GM10847 (cell line): ENCODE results near the gene SPI1.
A peak's percentile ranks its signal among the peaks of the same experiment; 100 is the strongest.

Source experiments
- POLR2A ChIP-seq: IDR thresholded peaks from 2 replicates; pipeline ENCODE4 v1.6.1; 2011; ENCODE audit not compliant: insufficient read length; ENCODE audit errors: extremely low read depth

SPI1 gene

DNA sequence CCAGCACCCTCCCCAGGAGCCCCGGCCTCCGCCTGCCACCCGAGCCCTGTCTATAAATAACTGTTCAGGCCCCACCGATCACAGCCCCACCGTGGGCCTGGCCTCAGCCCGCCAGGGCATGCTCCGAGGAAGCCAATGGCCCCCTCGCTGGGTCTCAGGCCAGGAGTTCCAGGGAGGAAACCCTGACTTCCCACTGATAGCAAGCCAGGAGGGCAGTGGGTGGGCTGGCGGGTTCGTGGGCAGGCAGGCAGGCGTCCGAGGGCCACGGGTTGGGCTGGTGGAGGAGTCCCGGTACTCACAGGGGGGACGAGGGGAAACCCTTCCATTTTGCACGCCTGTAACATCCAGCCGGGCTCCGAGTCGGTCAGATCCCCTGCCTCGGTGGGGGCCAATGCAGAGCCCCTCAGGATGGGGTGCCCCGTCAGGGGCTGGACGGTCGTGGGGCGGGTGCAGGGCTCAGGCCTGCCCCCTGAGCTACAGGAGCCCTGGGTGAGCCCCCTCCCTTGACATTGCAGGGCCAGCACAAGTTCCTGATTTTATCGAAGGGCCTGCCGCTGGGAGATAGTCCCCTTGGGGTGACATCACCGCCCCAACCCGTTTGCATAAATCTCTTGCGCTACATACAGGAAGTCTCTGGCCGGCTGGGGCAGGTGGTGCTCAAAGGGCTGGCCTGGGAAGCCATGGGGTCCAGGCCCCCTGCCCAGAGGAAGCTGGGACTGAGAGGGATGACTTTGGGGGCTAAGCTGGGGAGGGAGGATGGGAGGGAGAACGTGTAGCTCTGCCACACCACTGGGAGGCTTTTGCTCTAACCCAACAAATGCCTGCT lies at the start of gene SPI1:
Gene SPI1, minus strand, starts transcription at position 538 of the 826 bp plus-strand sequence. Its CDS starts 194 bp downstream, at position 344.
- peak; percentile 57 for TF ChIP-seq POLR2A

DNA sequence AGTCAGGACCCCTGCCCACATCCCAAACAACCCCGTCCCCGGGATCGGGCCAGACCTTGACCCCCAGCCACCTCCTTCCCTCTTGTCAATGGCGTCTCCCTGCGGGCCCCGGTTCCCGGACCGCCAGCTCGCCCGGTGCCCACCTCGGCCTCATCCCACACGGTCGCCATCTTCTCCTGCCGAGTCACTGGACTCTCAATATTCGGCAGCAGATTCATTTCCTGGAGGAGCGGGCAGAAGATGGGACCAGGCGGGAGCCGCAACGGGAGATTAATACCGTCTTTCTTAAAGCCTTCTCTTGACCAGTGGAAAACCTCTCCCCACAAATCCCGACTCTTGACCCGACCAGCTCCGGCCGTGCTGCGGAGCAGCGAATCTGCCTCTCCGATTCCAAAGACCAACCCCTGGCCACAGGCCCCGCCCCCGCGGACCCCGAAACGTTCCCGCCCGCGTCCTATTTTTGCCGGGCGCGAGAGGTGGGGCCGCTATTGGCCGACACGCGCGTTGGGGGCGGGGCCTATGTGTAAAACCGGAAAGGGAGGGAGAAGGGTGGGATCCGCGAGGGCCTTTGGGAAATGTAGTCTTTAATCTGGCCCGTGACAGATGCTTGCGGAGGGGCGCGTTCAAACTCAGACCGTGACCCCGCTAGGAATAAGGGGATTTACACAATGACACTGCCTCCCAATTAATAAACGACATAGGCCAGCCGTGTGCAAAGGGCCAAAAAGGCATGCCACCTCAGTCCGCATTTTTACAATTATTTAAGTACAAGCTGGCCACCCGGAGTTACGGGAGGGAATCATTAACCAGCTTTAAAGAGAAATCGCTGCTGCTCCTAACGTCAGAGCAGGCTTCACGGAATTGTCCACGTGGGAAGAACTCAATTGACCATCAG lies 48.0 kb upstream of the SPI1 start, which contains the start of gene PSMC3:
Gene PSMC3, minus strand, starts transcription at position 378 of the 895 bp plus-strand sequence. Its CDS starts 160 bp downstream, at position 218.
- TF ChIP-seq POLR2A = peak; percentile 80

GRCh38 chr11:47425611-47426010 lies 47.3 kb upstream of the SPI1 start:
- TF ChIP-seq POLR2A = no peak

DNA sequence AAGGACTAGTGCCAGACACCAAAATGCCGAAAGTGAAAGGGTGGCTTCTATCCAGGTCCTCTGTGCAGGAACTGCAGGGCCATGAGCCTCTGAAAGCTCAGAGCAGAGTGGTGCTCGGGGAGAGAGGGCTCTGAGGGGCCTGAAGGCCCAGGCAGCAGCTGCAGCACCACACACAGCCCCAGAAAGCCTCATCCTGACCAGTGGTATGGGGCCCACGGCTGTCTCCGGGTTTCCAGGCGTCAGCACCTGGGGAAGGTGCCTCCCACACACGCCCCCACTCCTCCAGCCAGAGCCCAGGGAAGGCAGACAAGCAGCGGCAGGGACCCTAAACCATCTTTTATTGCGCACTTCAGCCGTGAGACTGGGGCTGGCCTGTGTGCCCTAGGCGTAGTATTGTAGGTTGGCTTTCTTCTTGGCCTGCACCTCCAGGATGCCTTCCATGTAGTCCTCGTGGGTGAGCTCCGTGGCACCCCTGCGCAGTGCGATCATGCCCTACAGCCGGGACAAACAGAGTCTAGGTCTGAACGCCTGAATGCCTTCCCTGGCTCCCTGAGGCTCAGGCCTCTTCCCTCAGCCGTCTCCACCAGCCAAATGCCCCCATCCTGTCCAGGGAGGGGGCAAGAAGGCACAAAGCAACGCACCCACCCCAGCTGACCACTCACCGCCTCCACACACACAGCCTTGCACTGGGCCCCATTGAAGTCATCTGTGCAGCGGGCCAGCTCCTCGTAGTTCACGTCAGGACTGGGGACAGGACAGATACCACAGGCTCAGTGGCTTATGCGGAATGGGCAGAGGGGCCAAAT lies 40.3 kb upstream of the SPI1 start:
- no peak for TF ChIP-seq POLR2A

DNA sequence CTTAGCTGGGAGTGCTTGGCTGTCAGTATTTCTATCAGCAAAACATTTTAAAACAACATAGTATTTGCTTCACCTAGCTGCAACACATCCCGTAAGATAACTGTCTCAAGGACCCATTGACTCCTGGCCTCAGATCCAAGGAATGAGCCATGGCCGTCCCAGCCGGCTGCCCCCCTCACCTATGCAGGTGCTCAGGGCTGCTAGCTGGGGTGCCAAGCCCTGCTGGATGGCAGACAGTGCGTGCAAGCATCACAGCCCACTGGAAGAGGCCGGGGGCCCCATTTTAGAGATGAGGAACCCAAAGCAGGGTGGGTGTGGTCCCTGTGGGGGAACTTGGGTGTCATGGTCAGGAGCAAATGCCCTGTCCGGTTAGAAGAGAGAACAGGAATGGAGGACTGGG lies 39.4 kb upstream of the SPI1 start:
- no peak for TF ChIP-seq POLR2A

DNA sequence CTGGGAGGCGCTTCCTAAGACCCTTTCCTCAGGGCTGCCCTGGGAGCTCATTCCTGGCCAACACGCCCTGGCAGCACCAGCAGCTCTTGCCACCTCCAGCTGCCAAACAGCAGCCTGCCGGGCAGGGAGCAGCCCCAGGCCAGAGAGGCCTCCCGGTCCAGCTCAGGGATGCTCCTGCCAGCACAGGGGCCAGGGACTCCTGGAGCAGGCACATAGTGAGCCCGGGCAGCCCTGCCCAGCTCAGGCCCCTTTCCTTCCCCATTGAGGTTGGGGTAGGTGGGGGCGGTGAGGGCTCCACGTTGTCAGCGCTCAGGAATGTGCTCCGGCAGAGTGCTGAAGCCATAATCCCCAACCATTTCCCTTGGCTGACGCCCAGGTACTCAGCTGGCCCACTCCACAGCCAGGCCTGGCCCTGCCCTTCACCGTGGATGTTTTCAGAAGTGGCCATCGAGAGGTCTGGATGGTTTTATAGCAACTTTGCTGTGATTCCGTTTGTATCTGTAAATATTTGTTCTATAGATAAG lies 37.7 kb upstream of the SPI1 start:
- no peak for TF ChIP-seq POLR2A

- no peak for TF ChIP-seq POLR2A
These were observed 36.9 kb upstream of the SPI1 start for GRCh38 chr11:47415091-47415854.

DNA sequence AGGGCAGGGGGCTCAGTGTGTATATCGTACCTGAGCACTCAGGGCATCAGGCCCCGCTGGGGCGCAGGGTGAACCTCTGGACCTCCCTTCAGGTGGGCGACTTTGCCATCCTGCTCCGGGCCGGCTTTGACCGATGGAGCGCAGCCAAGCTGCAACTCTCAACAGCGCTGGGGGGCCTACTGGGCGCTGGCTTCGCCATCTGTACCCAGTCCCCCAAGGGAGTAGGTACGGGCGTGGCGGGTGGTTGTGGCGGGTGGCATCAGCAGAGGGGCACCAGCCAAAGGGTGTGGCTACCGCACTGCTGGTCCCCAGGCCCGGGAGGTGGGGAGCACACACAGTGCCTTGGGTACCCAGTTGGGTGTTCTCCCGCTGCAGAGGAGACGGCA lies 36.3 kb upstream of the SPI1 start:
- no peak for TF ChIP-seq POLR2A

DNA sequence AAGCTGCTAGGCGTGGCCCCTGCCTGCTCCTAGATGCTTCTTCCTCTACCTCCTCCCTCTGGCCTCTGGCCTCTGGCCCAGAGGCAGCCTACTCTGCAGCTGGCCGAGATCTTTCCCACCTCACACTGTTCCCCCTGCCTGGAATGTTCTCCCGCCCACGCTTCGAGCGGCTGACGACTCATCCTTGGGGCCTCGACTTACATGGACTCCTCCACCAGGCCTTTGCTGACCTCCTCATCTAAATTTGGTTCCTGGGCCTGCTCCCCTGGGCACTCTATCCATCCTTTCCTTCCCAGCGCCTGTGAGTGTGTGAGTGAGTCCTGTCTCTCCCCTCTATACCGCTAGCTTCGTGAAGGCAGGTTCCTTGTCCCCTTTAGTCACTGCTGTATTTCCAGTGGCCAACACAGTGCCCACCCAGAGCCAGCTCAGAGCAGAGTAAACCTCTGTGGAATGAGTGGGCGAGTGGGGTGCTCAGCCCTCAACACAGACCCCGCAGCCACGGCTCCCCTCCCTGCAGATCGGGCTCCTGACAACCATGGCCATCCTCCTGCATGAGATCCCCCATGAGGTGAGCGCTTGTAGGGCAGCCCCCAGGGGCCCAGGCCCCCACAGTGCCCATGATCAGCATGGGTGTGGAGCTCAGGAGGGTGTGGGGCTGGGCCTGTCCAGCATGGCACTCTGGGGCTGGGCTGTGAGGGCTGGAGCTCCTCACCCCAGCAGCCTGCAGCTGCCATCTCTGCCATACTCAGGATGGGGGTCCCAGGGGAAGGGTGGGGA lies 35.7 kb upstream of the SPI1 start:
- no peak for TF ChIP-seq POLR2A

DNA sequence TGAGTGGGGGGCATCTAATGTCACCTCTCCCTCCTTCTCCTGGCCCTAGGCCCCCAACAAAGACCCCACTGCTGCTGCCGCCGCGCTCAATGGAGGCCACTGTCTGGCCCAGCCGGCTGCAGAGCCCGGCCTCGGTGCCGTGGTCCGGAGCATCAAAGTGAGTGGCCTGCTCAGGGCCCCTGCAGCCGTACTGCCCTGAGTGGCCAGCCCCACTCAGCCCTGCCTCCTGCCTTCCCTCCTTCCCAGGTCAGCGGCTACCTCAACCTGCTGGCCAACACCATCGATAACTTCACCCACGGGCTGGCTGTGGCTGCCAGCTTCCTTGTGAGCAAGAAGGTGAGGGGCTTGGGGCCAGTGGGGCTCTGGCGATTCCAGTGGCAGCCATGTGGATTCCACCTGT lies 35.0 kb upstream of the SPI1 start:
- TF ChIP-seq POLR2A = no peak

GRCh38 chr11:47411884-47412746 lies 33.8 kb upstream of the SPI1 start:
- TF ChIP-seq POLR2A = no peak
